Thyroid gland (tissue), 4 donors: Measurements from ENCODE around the gene CHRNA7.

Experiments
- CTCF ChIP-seq, 6 experiments: fragments of 200-600 bp in 3 of 6; fragments of 450-650 bp in 3 of 6; sonication (generic) in 3 of 6; IDR thresholded peaks; one replicate each; pipeline ENCODE4 v1.5.1; 2016 to 2019; ENCODE audit warnings: antibody characterized with exemption in 6 of 6, mild to moderate bottlenecking in 2 of 6, inconsistent platforms in 1 of 6, moderate library complexity in 1 of 6
- POLR2A ChIP-seq, 2 donors: fragments of 450-650 bp; IDR thresholded peaks; one replicate each; pipeline ENCODE4 v1.6.1; 2017; ENCODE audit warnings: antibody characterized with exemption in 2 of 2, mild to moderate bottlenecking in 2 of 2, moderate library complexity in 1 of 2

- no peak for TF ChIP-seq CTCF (IDR thresholded peaks at IDR 0.05)
- no peak for TF ChIP-seq POLR2A (IDR thresholded peaks at IDR 0.05)
These were observed 76.4 kb downstream of the CHRNA7 start for GRCh38 chr15:32106401-32107381.
